ENCODE results near the gene HNRNPDL.

Gene HNRNPDL

GRCh38 chr4:82463221-82463620 is 33.0 kb upstream of the HNRNPDL start:
- no peak for TF ChIP-seq CTCF (IDR thresholded peaks at IDR 0.05; ENCODE audit: control extremely low read depth, extremely low read depth, low read depth, missing control alignments)
- ChIA-PET CTCF (interaction anchor here (1.5 to 7.3 kb wide), 5 partner anchors 9 to 279 kb away, joined by 3 to 29 read pairs (median 7); no protein-coding TSS in a partner anchor), POLR2A (no interaction called here)
- DNase-seq (ENCODE audit: extremely low spot score): no peak

DNA sequence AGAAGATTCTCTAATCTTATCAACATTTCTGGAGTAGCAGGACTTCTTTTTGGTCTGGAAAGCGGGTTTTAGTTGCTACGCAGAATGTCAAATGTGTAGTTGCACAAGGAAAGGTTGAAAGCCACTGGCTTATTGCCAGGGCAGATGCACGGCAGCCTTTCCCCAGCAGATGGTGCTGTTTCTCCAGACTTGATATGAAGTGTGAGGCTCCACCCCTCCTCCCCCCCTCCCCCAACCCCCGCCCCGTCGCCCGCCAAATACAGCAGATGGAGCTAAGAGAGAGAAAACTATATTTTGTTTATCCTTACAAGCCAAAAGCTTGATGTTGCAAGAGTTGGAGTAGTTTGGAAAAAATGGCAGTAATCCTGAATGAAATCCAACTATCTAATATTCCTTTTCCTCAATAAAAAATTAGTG is 32.2 kb upstream of the HNRNPDL start:
- ChIA-PET POLR2A (no interaction called here), CTCF (interaction anchor here (1.3 to 7.3 kb wide), 9 partner anchors 9 to 822 kb away, joined by 3 to 29 read pairs (median 7); partner anchors contain the start of genes COQ2 and SCD5)
- DNase-seq (ENCODE audit: extremely low spot score): peak; percentile 75
- TF ChIP-seq CTCF (IDR thresholded peaks at IDR 0.05; ENCODE audit: control extremely low read depth, extremely low read depth, low read depth, missing control alignments): peak; percentile 87

- DNase-seq (ENCODE audit: extremely low spot score): no peak
- ChIA-PET CTCF (interaction anchor here (0.6 to 7.3 kb wide), 12 partner anchors 9 to 822 kb away, joined by 3 to 29 read pairs (median 5); partner anchors contain the start of genes COQ2 and SCD5), POLR2A (no interaction called here)
- TF ChIP-seq CTCF (IDR thresholded peaks at IDR 0.05; ENCODE audit: control extremely low read depth, extremely low read depth, low read depth, missing control alignments): no peak
Observed at GRCh38 chr4:82461710-82462109, 31.4 kb upstream of the HNRNPDL start.

DNA sequence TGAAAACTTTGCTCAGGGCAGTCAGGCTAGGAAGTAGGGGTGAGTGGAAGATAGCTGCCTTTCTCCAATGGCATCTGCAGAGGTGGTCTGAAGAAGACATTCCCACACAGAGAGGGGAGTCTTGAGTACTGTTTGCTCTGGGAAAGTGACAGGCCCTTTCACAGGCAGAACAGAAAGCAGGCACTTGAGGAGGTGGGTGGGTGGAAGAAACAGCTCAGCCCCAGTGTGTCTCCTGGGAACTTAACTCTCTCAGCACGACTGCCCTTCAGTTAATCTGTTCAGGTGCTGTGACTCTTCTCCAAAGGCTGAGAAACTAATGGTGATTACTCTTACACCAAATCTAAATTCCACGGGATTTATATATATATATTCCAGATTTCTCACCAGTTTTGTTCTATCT is 28.5 kb upstream of the HNRNPDL start:
- POLR2A ChIA-PET: no interaction called here
- CTCF ChIA-PET: interaction anchor here (0.8 to 7.3 kb wide), 4 partner anchors 17 to 824 kb away, joined by 3 to 29 read pairs (median 4); no protein-coding TSS in a partner anchor
- TF ChIP-seq CTCF (IDR thresholded peaks at IDR 0.05; ENCODE audit: control extremely low read depth, extremely low read depth, low read depth, missing control alignments): no peak

GRCh38 chr4:82457266-82457665 is 27.0 kb upstream of the HNRNPDL start:
- CTCF ChIA-PET: no interaction called here
- DNase-seq (ENCODE audit: extremely low spot score): no peak
- TF ChIP-seq CTCF (IDR thresholded peaks at IDR 0.05; ENCODE audit: control extremely low read depth, extremely low read depth, low read depth, missing control alignments): no peak
- POLR2A ChIA-PET: no interaction called here

More for the DNA sequence above, 28.5 kb upstream of the HNRNPDL start:
- DNase-seq (ENCODE audit: extremely low spot score): peak; percentile 39

DNA sequence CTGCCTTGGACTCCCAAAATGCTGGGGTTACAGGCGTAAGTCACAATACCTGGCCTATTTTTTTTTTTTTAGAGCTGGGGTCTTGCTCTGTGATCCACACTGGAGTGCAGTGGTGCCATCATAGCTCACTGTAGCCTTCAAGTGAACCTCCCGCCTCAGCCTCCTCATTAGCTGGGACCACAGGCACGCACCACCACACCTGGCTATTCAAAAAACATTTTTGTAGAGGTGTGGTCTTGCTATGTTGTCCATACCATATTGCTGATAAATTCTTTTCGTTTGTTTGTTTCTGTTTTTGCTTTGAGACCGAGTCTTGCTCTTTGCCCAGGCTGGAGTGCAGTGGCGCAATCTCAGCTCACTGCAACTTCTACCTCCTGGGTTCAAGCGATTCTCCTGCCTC is 21.8 kb upstream of the HNRNPDL start:
- TF ChIP-seq CTCF (IDR thresholded peaks at IDR 0.05; ENCODE audit: control extremely low read depth, extremely low read depth, low read depth, missing control alignments): no peak
- CTCF ChIA-PET: interaction anchor here (1.5 to 1.8 kb wide), 5 partner anchors 9 to 22 kb away, joined by 4 to 7 read pairs (median 5); partner anchors contain the start of gene HNRNPDL
- no peak for DNase-seq (ENCODE audit: extremely low spot score)
- POLR2A ChIA-PET: interaction anchor here (0.6 to 1.1 kb wide), 2 partner anchors 21 to 375 kb away, joined by 3 to 6 read pairs; no protein-coding TSS in a partner anchor

Data from GM10248 (cell line).